K562 (cell line): ENCODE data around the gene SLC44A1. TPM values are rescaled to one million over a fixed set of nuclear protein-coding genes. Genes with fewer than 3 reads are reported as not detected.

Experiments used
- BRCA1 ChIP-seq, 2 experiments: fragments of 450-650 bp in 1 of 2; sonication (generic) in 1 of 2; formaldehyde crosslinking in 1 of 2; IDR thresholded peaks; 2 replicates each; pipeline versions ENCODE4 v1.5.0 to v1.6.1; 2017 to 2020; ENCODE audit warnings: mild to moderate bottlenecking in 1 of 2, missing genetic modification reagents in 1 of 2
- DMBX1 ChIP-seq: fragments of 250-450 bp; sonication (Bioruptor Pico); IDR thresholded peaks from 2 replicates; pipeline ENCODE4 v1.8.0; 2022; ENCODE audit warnings: inconsistent platforms, mild to moderate bottlenecking, moderate library complexity, borderline replicate concordance
- RCOR1 ChIP-seq, 2 experiments: IDR thresholded peaks; 2 replicates each; pipeline ENCODE4 v1.6.1; 2012; ENCODE audit warnings: low read depth in 2 of 2, low read length in 2 of 2, borderline replicate concordance in 1 of 2, improper control_type of control experiment in 1 of 2
- RERE ChIP-seq: sonication (generic); formaldehyde crosslinking; IDR thresholded peaks from 2 replicates; pipeline ENCODE4 v1.8.0; 2023; ENCODE audit warnings: missing genetic modification reagents, mild to moderate bottlenecking, borderline replicate concordance
- ZNF280A ChIP-seq: fragments of 450-650 bp; IDR thresholded peaks from 2 replicates; pipeline ENCODE4 v1.6.1; 2018; ENCODE audit warnings: mild to moderate bottlenecking, low read depth; ENCODE audit not compliant: partially characterized antibody
- polyA plus RNA-seq, 8 experiments: library from polyadenylated mRNA; depleted of rRNA in 4 of 8; stranded (reverse) in 5 of 8; unstranded in 3 of 8; fragments of >200 nt; fragmentation: Nextera tagmentation in 2 of 8; fragmentation: Illumina TruSeq in 1 of 8; extraction: Ambion mirVana in 2 of 8; extraction: Trizol in 1 of 8; gene quantifications; 2 replicates each; pipeline versions ENCODE4 v1.2.1 to v1.2.3, GENCODE V29; 2011 to 2014; ENCODE audit warnings: inconsistent platforms in 1 of 8, missing spikeins in 1 of 8
- total RNA-seq, 7 experiments: library from RNA; depleted of rRNA in 6 of 7; stranded (reverse); fragments of >200 nt in 6 of 7; fragmentation: Illumina TruSeq in 2 of 7; extraction: Trizol in 2 of 7; gene quantifications; 2 replicates each; pipeline versions ENCODE4 v1.2.1 to v1.2.3, GENCODE V29; 2011 to 2021; ENCODE audit warnings: low replicate concordance in 1 of 7

The SLC44A1 gene
- total and polyA plus RNA-seq, 9 of the 15 experiments (the other 6 are each of a cell fraction or from before 2014, with no cell fraction given), result 0.11 to 0.59 (median 0.30) TPM

- no peak for TF ChIP-seq RERE (CRISPR knock-in tag)
- no peak for TF ChIP-seq ZNF280A
- TF ChIP-seq RCOR1 (IDR thresholded peaks at IDR 0.05; ENCODE audit: borderline replicate concordance in 1 of 2, low read depth in 2 of 2, low read length in 2 of 2), result no peak
- TF ChIP-seq DMBX1, result no peak
- no peak for TF ChIP-seq BRCA1 (IDR thresholded peaks at IDR 0.05)
- no peak for TF ChIP-seq BRCA1 (CRISPR knock-in tag; IDR thresholded peaks at IDR 0.05)
These were observed 146.8 kb downstream of the SLC44A1 start (continued) for GRCh38 chr9:105391288-105391687.
